ENCODE results near the gene ZNF134. TPM values are rescaled to one million over a fixed set of nuclear protein-coding genes. Genes with fewer than 3 reads are reported as not detected.

Gene ZNF134
- polyA plus RNA-seq, 12 donors, result 12.1 to 21.8 (median 14.2) TPM; not detected in 1

Other genes starting within 250 kb of the ZNF134 start
- gene ZNF548, start 224.4 kb upstream of the ZNF134 start, polyA plus RNA-seq (ENCODE audit: insufficient read length in 12 of 12), result 10 to 100 TPM in 11 of 12 donors, not detected in 1; 12.6 to 46.8 (median 20.3) TPM
- gene ZNF17, start 203.1 kb upstream of the ZNF134 start, polyA plus RNA-seq (ENCODE audit: insufficient read length in 12 of 12), result 10 to 100 TPM in 3 of 12 donors, 1 to 10 TPM in 8, not detected in 1; 6.3 to 16.4 (median 8.4) TPM
- 1 to 10 TPM in 11 of 12 donors, not detected in 1; 3.4 to 9.7 (median 7.6) TPM for gene ZNF749, start 178.9 kb upstream of the ZNF134 start, polyA plus RNA-seq (ENCODE audit: insufficient read length in 12 of 12)
- gene VN1R1, start 157.1 kb upstream of the ZNF134 start, polyA plus RNA-seq (ENCODE audit: insufficient read length in 12 of 12), result 1 to 10 TPM in 8 of 12 donors, under 1 TPM in 2, not detected in 2; 0.90 to 4.0 (median 1.6) TPM
- 10 to 100 TPM in 8 of 12 donors, 1 to 10 TPM in 2, not detected in 2; 9.2 to 17.3 (median 11.2) TPM for gene ZNF772, start 136.7 kb upstream of the ZNF134 start, polyA plus RNA-seq (ENCODE audit: insufficient read length in 12 of 12)
- gene ZNF419, start 126.5 kb upstream of the ZNF134 start, polyA plus RNA-seq (ENCODE audit: insufficient read length in 12 of 12), result 10 to 100 TPM in 7 of 12 donors, 1 to 10 TPM in 4, not detected in 1; 8.0 to 13.4 (median 10.2) TPM
- 10 to 100 TPM in 1 of 12 donors, 1 to 10 TPM in 10, not detected in 1; 6.4 to 16.4 (median 7.6) TPM for gene ZNF773, start 114.3 kb upstream of the ZNF134 start, polyA plus RNA-seq (ENCODE audit: insufficient read length in 12 of 12)
- 10 to 100 TPM in 2 of 12 donors, 1 to 10 TPM in 9, not detected in 1; 6.0 to 11.0 (median 7.4) TPM for gene ZNF549, start 86.9 kb upstream of the ZNF134 start, polyA plus RNA-seq (ENCODE audit: insufficient read length in 12 of 12)
- gene ZNF550, start 54.4 kb upstream of the ZNF134 start, polyA plus RNA-seq (ENCODE audit: insufficient read length in 12 of 12), result 10 to 100 TPM in 10 of 12 donors, 1 to 10 TPM in 1, not detected in 1; 6.1 to 14.4 (median 12.3) TPM
- gene ZNF416, start 35.3 kb upstream of the ZNF134 start, polyA plus RNA-seq (ENCODE audit: insufficient read length in 12 of 12), result 1 to 10 TPM in 10 of 12 donors, not detected in 2; 4.8 to 6.8 (median 5.4) TPM
- gene ZIK1, start 30.1 kb upstream of the ZNF134 start, polyA plus RNA-seq (ENCODE audit: insufficient read length in 12 of 12), result 1 to 10 TPM in 11 of 12 donors, not detected in 1; 3.3 to 8.8 (median 6.7) TPM
- gene ZNF530, start 14.4 kb upstream of the ZNF134 start, polyA plus RNA-seq (ENCODE audit: insufficient read length in 12 of 12), result 1 to 10 TPM in 10 of 12 donors, not detected in 2; 3.0 to 4.4 (median 3.6) TPM
- 10 to 100 TPM in 11 of 12 donors, not detected in 1; 12.0 to 28.5 (median 16.9) TPM for gene ZNF211, start 18.9 kb downstream of the ZNF134 start, polyA plus RNA-seq (ENCODE audit: insufficient read length in 12 of 12)
- gene ZSCAN4, start 54.7 kb downstream of the ZNF134 start, polyA plus RNA-seq (ENCODE audit: insufficient read length in 12 of 12), result under 1 TPM in 1 of 12 donors, not detected in 11; 0.30 TPM
- gene ZNF551, start 67.7 kb downstream of the ZNF134 start, polyA plus RNA-seq (ENCODE audit: insufficient read length in 12 of 12), result 1 to 10 TPM in 11 of 12 donors, not detected in 1; 4.7 to 9.6 (median 7.6) TPM
- 10 to 100 TPM in 9 of 12 donors, 1 to 10 TPM in 2, not detected in 1; 7.3 to 24.5 (median 12.6) TPM for gene ZNF154, start 95.0 kb downstream of the ZNF134 start, polyA plus RNA-seq (ENCODE audit: insufficient read length in 12 of 12)
- gene ZNF671, start 113.4 kb downstream of the ZNF134 start, polyA plus RNA-seq (ENCODE audit: insufficient read length in 12 of 12), result 10 to 100 TPM in 4 of 12 donors, 1 to 10 TPM in 7, not detected in 1; 4.3 to 12.4 (median 9.3) TPM
- 10 to 100 TPM in 10 of 12 donors, 1 to 10 TPM in 1, not detected in 1; 6.2 to 21.1 (median 16.1) TPM for gene ZNF776, start 132.6 kb downstream of the ZNF134 start, polyA plus RNA-seq (ENCODE audit: insufficient read length in 12 of 12)
- 10 to 100 TPM in 10 of 12 donors, 1 to 10 TPM in 1, not detected in 1; 6.6 to 18.6 (median 12.9) TPM for gene ZNF586, start 155.4 kb downstream of the ZNF134 start, polyA plus RNA-seq (ENCODE audit: insufficient read length in 12 of 12)
- gene ZNF552, start 200.7 kb downstream of the ZNF134 start, polyA plus RNA-seq (ENCODE audit: insufficient read length in 12 of 12), result 10 to 100 TPM in 1 of 12 donors, 1 to 10 TPM in 9, not detected in 2; 2.1 to 12.9 (median 5.6) TPM
- gene ZNF587B, start 216.1 kb downstream of the ZNF134 start, polyA plus RNA-seq (ENCODE audit: insufficient read length in 12 of 12), result 10 to 100 TPM in 1 of 12 donors, 1 to 10 TPM in 9, not detected in 2; 3.5 to 11.1 (median 6.0) TPM
- gene ZNF587, start 235.6 kb downstream of the ZNF134 start, polyA plus RNA-seq (ENCODE audit: insufficient read length in 12 of 12), result 10 to 100 TPM in 11 of 12 donors, not detected in 1; 11.3 to 32.1 (median 19.0) TPM

Measured in muscle of arm (tissue), 12 donors.